ENCODE data around the gene PIGL. TPM values are rescaled to one million over a fixed set of nuclear protein-coding genes. Genes with fewer than 3 reads are reported as not detected.

PIGL gene
- total and polyA plus RNA-seq, 2 donors (not counting 3 experiments of a cell fraction or from before 2014, with no cell fraction given) = 28.6 to 40.8 TPM

DNA sequence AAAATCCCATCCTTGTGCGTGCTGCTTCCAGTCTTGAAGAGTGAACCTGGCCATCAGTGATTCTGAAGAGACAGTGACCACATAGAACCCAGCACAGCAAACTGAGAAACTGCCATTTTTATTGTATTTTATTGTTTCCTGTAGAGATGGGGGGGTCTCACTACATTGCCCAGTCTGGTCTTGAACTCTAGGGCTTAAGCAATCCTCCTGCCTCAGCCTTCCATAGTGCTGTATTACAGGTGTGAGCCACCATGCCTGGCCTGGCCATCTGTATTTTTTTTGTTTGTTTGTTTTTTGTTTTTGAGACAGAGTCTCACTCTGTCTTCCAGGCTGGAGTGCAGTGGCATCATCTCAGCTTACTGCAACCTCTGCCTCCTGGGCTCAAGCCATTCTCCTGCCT, 122.4 kb downstream of the PIGL start:
- Histone ChIP-seq H3K9me1 (replicated peaks; ENCODE audit: control insufficient read depth, extremely low read depth, insufficient read depth, low read length) (no peaks in the 10 kb centered on the region), H3K36me3 (ENCODE audit: control insufficient read depth in 2 of 2, extremely low read depth in 1 of 2, insufficient read depth in 2 of 2, low read length in 2 of 2) (peaks cover 0 to 3% of the 10 kb centered on the region in 2 experiments), H3K27me3 (ENCODE audit: control insufficient read depth in 2 of 2, insufficient read depth in 2 of 2, low read length in 2 of 2) (no peaks in the 10 kb centered on the region), H2AFZ (ENCODE audit: low read depth, low read length) (no peak overlapping the region), H3K79me2 (ENCODE audit: control insufficient read depth, insufficient read depth, low read length) (no peaks in the 10 kb centered on the region), H3K9me3 (replicated peaks; ENCODE audit: control insufficient read depth, insufficient read depth, low read length) (no peaks in the 10 kb centered on the region), H4K20me1 (replicated peaks; ENCODE audit: control insufficient read depth, extremely low read depth, insufficient read depth, low read length) (no peaks in the 10 kb centered on the region), H3K4me2 (ENCODE audit: insufficient read depth, low read length) (no peak overlapping the region), H3K4me3 (replicated peaks in 1 of 3; ENCODE audit: insufficient read depth in 1 of 3, low read depth in 1 of 3, low read length in 3 of 3) (no peak overlapping the region), H3K27ac (ENCODE audit: insufficient read depth, low read depth, low read length) (no peak overlapping the region), H3K4me1 (ENCODE audit: control insufficient read depth, extremely low read depth, insufficient read depth, low read length) (no peaks in the 10 kb centered on the region), H3K9ac (replicated peaks; ENCODE audit: extremely low read depth, insufficient read depth, low read length) (no peak overlapping the region)
- intact Hi-C loops (cut with micrococcal nuclease) (no loop called here), dilution Hi-C loops (cut with MboI; ENCODE audit: extremely low pct_ligation_motif_present, low sequenced_read_pairs) (no loop called here)
- FAIRE-seq (no peak), DNase-seq (ENCODE audit: low read depth, low spot score) (no peak)
- no TSS peak for BruUV-seq (replicated peaks)
- ChIA-PET POLR2A (no interaction called here), CTCF (interaction anchor here (1.8 to 2.2 kb wide), 2 partner anchors 13 to 34 kb away, joined by 7 to 13 read pairs; no protein-coding TSS in a partner anchor)
- TF ChIP-seq FOS (IDR thresholded peaks at IDR 0.05; ENCODE audit: borderline replicate concordance, insufficient read depth, low read length) (no peak), MYC (IDR thresholded peaks at IDR 0.05; ENCODE audit: low read depth, low read length) (no peak), POLR2A (IDR thresholded peaks at IDR 0.05; ENCODE audit: low read depth, low read length) (no peak), POLR2AphosphoS5 (IDR thresholded peaks at IDR 0.05; ENCODE audit: insufficient read depth, low read depth, low read length) (no peak), GATA2 (IDR thresholded peaks at IDR 0.05; ENCODE audit: insufficient read depth, insufficient read length, low read depth, low read length) (no peak), MAX (IDR thresholded peaks at IDR 0.05; ENCODE audit: insufficient read depth, insufficient read length) (no peak), CTCF (IDR thresholded peaks at IDR 0.05; ENCODE audit: extremely low read depth in 1 of 2, insufficient read depth in 1 of 2, low read depth in 1 of 2, low read length in 2 of 2) (no peak), EZH2 (IDR thresholded peaks at IDR 0.05; ENCODE audit: borderline replicate concordance, low read depth, low read length, severe bottlenecking) (no peak), JUN (IDR thresholded peaks at IDR 0.05; ENCODE audit: borderline replicate concordance, insufficient read depth, insufficient read length, low read depth) (no peak)

Data from endothelial cell of umbilical vein (primary cell).